HG03558 (cell line): Measurements from ENCODE around the gene MAOA.
"Not testable (repeated sequence)": the region's sequence is repeated elsewhere in the genome, so short reads cannot be mapped to it uniquely, and the experiment has no call there.

Experiments
- ATAC-seq: cut with Tn5 transposase; IDR thresholded peaks from one replicate; pipeline ENCODE4 v1.9.1; 2021; ENCODE audit warnings: moderate number of reproducible peaks; ENCODE audit not compliant: unreplicated experiment; ENCODE audit errors: extremely low read depth

The MAOA gene

GRCh38 chrX:43661521-43662240 lies 5.6 kb downstream of the MAOA start:
- no peak for ATAC-seq

GRCh38 chrX:43663173-43663572 lies 7.1 kb downstream of the MAOA start:
- ATAC-seq, result no peak

DNA sequence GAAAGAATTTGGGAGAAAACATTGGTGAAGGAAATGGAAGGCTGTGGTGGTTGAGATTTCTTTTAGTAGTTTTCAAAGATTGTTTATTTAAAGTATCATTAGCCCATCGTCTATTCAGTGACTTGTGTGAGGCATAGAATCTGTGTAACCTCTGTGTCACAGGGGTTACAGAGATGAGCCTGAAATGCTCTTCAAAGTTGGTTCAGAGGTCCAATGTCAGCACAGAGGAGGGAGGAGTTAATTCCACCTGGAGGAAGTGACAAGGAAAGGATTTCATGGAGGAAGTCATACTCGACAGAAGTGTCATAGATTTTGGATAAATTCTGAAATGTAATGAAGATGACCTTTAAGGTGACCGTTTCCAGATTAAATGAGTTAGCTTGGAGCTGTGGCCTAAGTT lies 8.2 kb downstream of the MAOA start:
- no peak for ATAC-seq

DNA sequence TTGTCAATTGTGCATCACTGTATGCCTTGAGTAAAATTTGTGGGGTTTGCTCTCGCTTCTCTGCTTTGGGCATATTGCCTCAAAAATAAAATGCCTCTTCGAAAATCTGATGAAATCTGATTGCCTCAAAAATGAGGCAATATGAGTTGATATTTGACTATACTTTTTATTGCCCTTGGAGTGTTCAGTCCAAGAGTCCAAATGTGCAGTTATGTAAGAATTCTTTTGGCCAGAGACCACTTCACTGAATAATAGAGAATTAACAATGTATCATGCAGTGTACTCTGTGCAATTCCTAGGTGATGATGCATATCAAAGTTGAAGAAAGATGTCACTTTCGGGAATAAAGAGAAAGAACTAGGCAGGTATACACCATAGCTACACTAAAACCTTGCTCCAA lies 8.6 kb downstream of the MAOA start:
- ATAC-seq, result no peak

GRCh38 chrX:43666311-43666912 lies 10.3 kb downstream of the MAOA start:
- ATAC-seq, result no peak

DNA sequence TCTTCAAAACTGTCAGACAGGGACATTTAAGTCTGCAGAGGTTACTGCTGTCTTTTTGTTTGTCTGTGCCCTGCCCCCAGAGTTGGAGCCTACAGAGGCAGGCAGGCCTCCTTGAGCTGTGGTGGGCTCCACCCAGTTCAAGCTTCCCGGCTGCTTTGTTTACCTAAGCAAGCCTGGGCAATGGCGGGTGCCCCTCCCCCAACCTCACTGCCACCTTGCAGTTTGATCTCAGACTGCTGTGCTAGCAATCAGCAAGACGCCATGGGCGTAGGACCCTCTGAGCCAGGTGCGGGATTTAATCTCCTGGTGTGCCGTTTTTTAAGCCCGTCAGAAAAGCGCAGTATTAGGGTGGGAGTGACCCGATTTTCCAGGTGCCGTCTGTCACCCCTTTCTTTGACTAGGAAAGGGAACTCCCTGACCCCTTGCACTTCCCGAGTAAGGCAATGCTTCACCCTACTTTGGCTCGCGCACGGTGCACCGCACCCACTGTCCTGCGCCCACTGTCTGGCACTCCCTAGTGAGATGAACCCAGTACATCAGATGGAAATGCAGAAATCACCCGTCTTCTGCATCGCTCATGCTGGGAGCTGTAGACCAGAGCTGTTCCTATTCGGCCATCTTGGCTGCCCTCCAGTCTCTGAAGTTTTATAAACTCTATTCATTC lies 20.0 kb downstream of the MAOA start:
- ATAC-seq, result not testable (repeated sequence)

- ATAC-seq, result no peak
Observed at GRCh38 chrX:43676971-43677572, 21.0 kb downstream of the MAOA start.

DNA sequence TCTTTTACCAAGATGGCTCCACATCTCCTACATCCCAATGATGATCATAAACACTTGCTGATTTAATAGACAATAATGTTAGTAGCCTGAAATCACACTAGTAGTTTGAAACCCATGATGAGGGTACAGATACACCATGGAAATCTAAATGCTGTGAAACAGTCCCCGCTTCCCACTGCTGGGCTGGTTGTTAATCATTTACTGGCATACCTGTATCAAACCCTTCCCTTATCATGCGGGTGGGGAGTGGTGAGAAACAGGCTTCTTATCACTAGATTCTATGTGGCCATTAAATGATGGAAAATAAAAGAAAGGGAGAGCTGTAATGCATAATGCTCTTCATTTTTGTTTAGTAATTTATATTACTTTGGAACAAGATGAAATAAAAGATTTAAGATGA lies 21.9 kb downstream of the MAOA start:
- no peak for ATAC-seq

DNA sequence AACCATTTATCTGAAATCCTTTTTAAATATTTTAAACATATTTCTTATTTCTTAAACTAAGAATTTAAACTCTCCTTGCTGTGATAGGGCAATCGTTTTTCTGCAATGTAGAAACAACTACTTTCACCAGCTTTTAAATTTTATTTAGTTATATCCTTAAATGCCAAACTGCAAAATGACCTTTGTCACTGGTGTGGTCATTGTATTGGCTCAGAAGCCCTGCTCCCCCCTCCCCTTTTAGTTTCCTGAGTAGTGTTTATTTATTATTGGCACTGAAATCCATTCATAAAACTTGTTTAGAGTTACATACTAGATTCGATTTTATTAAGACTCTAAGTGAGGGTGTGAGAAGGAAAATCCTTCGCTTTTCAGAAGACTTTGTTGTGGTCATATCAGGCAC lies 23.0 kb downstream of the MAOA start:
- ATAC-seq, result no peak

GRCh38 chrX:43679778-43680177 lies 23.7 kb downstream of the MAOA start:
- ATAC-seq, result no peak

GRCh38 chrX:43682726-43683125 lies 26.6 kb downstream of the MAOA start:
- ATAC-seq, result no peak

- ATAC-seq, result no peak
Observed at GRCh38 chrX:43685221-43685620, 29.1 kb downstream of the MAOA start.

- no peak for ATAC-seq
Observed at GRCh38 chrX:43688586-43688985, 32.5 kb downstream of the MAOA start.

GRCh38 chrX:43693602-43694406 lies 37.7 kb downstream of the MAOA start:
- ATAC-seq, result no peak

- ATAC-seq, result no peak
Observed at GRCh38 chrX:43699475-43699874, 43.4 kb downstream of the MAOA start.

- no peak for ATAC-seq
Observed at GRCh38 chrX:43702079-43702524, 46.0 kb downstream of the MAOA start.

- no peak for ATAC-seq
Observed at GRCh38 chrX:43702660-43703059, 46.6 kb downstream of the MAOA start.

GRCh38 chrX:43703211-43703791 lies 47.2 kb downstream of the MAOA start:
- no peak for ATAC-seq

- ATAC-seq, result no peak
Observed at GRCh38 chrX:43706786-43707370, 50.8 kb downstream of the MAOA start.
